Activated naive CD8-positive, alpha-beta T cell (primary cell): ENCODE results near the gene NEK9.

Source experiments
- H3K27ac Mint-ChIP-seq: one replicate; pipeline ENCODE4 v1.8.0; 2021; ENCODE audit warnings: mixed read lengths
- H3K27me3 Mint-ChIP-seq: one replicate; pipeline ENCODE4 v1.8.0; 2021; ENCODE audit warnings: mixed read lengths
- H3K36me3 Mint-ChIP-seq: one replicate; pipeline ENCODE4 v1.8.0; 2021; ENCODE audit warnings: mixed read lengths
- H3K4me1 Mint-ChIP-seq: one replicate; pipeline ENCODE4 v1.8.0; 2021; ENCODE audit warnings: low read depth, mixed read lengths
- H3K4me3 Mint-ChIP-seq: one replicate; pipeline ENCODE4 v1.8.0; 2021; ENCODE audit warnings: mild to moderate bottlenecking, mixed read lengths
- H3K9me3 Mint-ChIP-seq: one replicate; pipeline ENCODE4 v1.8.0; 2021; ENCODE audit warnings: low read depth, mixed read lengths

Gene NEK9

DNA sequence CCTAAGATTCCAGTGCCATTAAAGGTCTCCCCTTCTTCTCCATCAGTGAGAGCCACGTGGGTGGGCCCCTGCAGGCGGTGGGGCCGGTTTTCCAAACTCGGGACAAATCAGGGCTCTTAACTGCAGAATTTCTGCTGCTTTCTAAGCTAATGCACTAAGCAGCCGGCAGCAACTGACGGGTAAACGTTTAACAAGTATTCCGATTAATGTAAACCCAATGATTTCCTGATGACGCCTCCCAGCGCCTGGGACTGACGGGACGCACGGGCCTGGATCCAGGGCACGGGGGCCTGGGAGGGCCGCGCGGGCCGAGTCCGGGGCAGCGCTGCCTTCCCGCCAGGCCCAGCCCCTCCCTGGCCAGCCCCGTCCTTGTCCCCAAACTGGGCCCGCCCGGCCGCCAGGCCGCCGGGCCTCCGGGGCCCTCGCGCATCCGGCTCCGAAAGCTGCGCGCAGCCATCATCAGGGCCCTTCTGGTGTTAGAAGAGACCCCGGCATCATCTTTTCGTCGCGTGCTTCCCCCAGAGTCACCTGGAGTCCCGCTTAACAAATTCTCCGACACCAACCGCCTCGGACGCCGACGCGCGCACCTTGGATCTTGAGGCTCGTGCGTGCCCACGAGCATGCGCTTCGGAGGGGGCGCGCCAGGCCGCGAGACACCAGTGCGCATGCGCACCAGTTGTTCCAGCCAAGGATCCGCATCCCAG, 75.8 kb downstream of the NEK9 start, which contains the start of gene MLH3:
Gene MLH3 (minus strand): TSS at position 616 of the 704 bp plus-strand sequence. CDS start 1,812 bp downstream, outside the sequence.
- no peaks in the 10 kb centered on the region for H3K27me3 Mint-ChIP-seq
- peak within 1 kb of the TSS; percentile 95 for H3K27ac Mint-ChIP-seq
- peak within 1 kb of the TSS; percentile 92 for H3K4me3 Mint-ChIP-seq
- no peaks in the 10 kb centered on the region for H3K9me3 Mint-ChIP-seq
- H3K36me3 Mint-ChIP-seq, result peaks cover 30% of the 10 kb centered on the region
- H3K4me1 Mint-ChIP-seq, result peaks cover 53% of the 10 kb centered on the region

DNA sequence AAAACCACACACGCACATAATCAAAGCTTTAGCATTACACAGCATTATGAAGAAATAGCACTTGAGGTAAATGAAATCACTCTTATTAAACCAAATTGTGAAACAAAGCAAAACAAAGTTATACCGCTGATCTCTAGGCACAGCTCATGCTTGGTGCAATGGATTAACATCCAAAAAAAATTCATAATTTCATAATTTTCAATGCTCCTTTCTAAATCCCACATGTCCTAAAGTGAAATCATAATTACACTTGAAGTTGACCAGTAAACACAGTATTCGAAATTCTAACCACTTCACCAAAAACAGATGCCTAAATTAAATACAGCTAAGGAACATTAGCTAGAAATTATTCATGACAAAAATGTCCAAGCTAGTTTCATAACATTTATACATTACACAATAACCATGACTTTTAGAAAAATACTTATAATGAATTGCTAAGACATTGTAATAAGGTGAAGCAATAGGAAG, 77.1 kb downstream of the NEK9 start:
- peaks cover 62% of the 10 kb centered on the region for H3K4me1 Mint-ChIP-seq
- H3K4me3 Mint-ChIP-seq, result peak overlapping the region; percentile 86

DNA sequence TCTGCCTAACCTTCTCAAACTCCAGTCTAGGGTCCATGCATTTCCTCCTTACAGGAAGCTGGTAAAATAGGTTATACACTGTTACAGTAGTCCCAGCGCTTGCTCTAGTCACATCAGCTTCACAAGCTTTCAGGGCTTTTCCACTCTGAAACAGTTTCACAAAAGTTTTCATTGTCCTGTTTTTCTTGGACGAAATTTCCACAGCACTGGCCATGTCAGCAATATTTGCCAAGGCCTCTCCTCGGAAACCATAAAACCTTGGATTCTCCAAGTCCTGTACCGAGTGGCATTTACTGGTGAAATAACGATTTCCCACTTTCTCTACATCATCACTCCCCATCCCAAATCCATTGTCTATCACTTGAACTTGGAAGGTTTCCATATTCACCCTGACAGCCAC, 77.7 kb downstream of the NEK9 start:
- Mint-ChIP-seq H3K27me3 (no peaks in the 10 kb centered on the region), H3K27ac (no peak overlapping the region), H3K4me1 (peaks cover 68% of the 10 kb centered on the region), H3K36me3 (peaks cover 26% of the 10 kb centered on the region), H3K4me3 (no peak overlapping the region), H3K9me3 (no peaks in the 10 kb centered on the region)

More for the DNA sequence above, 77.1 kb downstream of the NEK9 start:
- H3K27me3 Mint-ChIP-seq, result no peaks in the 10 kb centered on the region
- H3K36me3 Mint-ChIP-seq, result peaks cover 27% of the 10 kb centered on the region
- no peak overlapping the region for H3K27ac Mint-ChIP-seq
- no peaks in the 10 kb centered on the region for H3K9me3 Mint-ChIP-seq

DNA sequence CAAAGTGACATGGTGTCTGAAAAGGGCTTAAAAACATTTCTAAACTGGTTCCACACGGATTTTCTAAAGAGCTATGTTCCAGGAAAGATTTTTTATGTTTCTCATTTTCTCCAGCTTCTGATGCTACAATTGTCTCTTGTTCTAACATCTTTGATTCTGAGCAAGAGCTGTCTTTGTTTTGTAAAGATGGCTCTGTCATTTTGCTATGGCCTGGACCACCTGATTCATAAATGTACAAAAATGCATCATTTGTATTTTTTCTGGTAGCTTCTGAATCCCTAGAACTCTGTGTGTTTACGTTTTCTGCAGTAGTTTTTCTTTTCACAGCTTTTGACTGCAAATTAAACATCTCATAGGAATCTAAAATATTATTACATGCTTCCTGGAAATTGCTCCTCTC, 78.7 kb downstream of the NEK9 start:
- Mint-ChIP-seq H3K4me3 (no peak overlapping the region), H3K36me3 (peaks cover 29% of the 10 kb centered on the region), H3K27ac (no peak overlapping the region), H3K4me1 (peaks cover 74% of the 10 kb centered on the region), H3K9me3 (no peaks in the 10 kb centered on the region), H3K27me3 (no peaks in the 10 kb centered on the region)

DNA sequence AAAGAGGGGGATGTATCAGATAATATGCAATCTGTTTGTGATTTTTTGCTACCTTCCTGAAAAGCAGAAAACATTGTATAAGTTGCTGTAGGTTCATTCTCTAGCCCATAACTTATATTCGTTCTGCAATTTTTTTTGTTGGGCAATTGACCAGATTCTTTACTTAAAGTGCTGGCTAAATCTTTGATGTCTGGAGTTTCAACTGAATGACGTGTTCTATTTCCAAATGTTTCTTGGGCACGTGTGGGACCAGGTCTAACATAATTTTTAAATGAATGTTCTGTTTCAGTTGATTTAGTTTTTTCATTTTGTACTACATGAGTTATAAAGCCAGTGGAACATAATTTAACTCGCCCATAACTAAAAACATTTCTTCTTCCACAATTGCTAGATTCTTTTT, 79.3 kb downstream of the NEK9 start:
- Mint-ChIP-seq H3K4me3 (no peak overlapping the region), H3K9me3 (no peaks in the 10 kb centered on the region), H3K27ac (peak overlapping the region; percentile 22), H3K36me3 (peaks cover 29% of the 10 kb centered on the region), H3K27me3 (no peaks in the 10 kb centered on the region), H3K4me1 (peaks cover 72% of the 10 kb centered on the region)

DNA sequence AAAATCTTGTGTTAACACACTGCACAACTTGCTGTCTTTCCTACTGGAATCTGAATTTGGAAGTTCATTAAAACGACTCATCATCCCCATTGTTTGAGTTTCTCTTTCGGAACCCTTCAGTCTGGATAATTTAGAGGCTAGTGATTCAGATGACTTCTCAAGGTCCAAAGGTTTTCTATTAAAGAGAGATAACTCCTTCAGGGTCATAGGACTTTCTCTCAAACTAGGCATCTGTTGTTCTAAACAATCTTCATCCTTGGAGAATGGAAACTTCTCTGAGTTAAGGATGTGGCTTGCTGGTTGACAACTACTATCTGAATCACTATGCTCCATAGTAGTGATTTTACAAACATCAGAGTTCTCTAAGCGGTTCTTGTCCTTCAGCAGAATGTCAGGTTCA, 79.9 kb downstream of the NEK9 start:
- H3K36me3 Mint-ChIP-seq, result peaks cover 31% of the 10 kb centered on the region
- H3K27ac Mint-ChIP-seq, result no peak overlapping the region
- no peak overlapping the region for H3K4me3 Mint-ChIP-seq
- peaks cover 74% of the 10 kb centered on the region for H3K4me1 Mint-ChIP-seq
- no peaks in the 10 kb centered on the region for H3K27me3 Mint-ChIP-seq
- no peaks in the 10 kb centered on the region for H3K9me3 Mint-ChIP-seq

DNA sequence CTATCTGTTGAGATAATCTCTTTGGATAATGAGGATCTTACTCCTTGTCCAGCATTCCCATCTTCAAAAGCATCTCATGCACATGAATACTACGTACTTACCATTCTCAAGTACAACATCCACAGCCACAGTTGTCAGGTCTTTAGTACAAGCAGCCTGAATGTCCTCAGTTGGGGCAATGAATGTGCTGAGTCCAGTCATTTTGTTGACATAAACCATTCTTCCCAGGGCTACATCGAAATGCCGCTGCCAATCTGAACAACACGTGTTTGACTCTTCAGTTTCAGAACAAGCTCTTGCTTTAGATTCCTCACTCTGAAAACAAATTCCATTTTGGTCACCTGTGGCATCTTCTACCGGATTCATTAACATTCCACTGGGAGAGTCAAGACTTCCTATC, 80.6 kb downstream of the NEK9 start:
- Mint-ChIP-seq H3K4me1 (peaks cover 70% of the 10 kb centered on the region), H3K36me3 (peaks cover 31% of the 10 kb centered on the region), H3K27me3 (no peaks in the 10 kb centered on the region), H3K27ac (no peak overlapping the region), H3K4me3 (no peak overlapping the region), H3K9me3 (no peaks in the 10 kb centered on the region)

DNA sequence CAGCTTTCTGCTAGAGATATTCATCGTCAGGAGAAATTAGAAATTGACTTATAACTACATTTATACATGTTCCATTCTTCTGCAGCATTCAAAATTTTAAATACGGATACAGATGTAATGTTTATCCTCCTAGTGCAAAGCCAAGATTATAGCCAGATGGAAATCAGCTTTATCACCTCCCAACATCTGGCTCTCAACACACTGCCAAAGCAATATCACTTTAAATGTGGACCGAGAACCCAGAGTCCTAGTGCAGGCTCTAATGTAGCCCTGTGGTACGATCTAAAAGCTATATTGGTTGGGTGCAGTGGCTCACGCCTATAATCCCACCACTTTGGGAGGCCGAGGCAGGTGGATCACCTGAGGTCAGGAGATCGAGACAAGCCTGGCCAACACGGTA, 82.1 kb downstream of the NEK9 start:
- H3K4me1 Mint-ChIP-seq, result peaks cover 58% of the 10 kb centered on the region
- no peaks in the 10 kb centered on the region for H3K9me3 Mint-ChIP-seq
- peaks cover 31% of the 10 kb centered on the region for H3K36me3 Mint-ChIP-seq
- H3K4me3 Mint-ChIP-seq, result no peak overlapping the region
- H3K27ac Mint-ChIP-seq, result no peak overlapping the region
- H3K27me3 Mint-ChIP-seq, result no peaks in the 10 kb centered on the region

DNA sequence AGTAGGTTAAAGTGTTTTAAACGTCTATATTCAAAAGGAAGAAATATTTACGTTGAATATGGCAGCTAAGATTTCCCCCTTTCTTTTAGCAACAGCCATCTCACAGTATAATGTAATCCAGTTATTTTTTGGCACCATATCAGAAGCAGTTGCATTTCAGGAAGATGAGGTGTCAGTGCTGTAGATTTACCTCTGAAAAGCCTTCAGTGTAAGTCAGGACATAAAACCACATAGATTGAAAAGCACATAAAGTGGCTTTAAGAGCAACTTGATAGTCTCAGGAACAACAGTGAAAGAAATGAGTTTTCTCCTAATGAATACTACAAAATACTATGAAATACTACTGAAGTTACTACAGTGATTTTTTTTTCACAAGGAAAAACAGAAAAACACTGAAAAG, 82.5 kb downstream of the NEK9 start:
- H3K9me3 Mint-ChIP-seq, result no peaks in the 10 kb centered on the region
- no peak overlapping the region for H3K27ac Mint-ChIP-seq
- H3K27me3 Mint-ChIP-seq, result no peaks in the 10 kb centered on the region
- peak overlapping the region; percentile 13 for H3K4me3 Mint-ChIP-seq
- H3K4me1 Mint-ChIP-seq, result peaks cover 54% of the 10 kb centered on the region
- H3K36me3 Mint-ChIP-seq, result peaks cover 29% of the 10 kb centered on the region

DNA sequence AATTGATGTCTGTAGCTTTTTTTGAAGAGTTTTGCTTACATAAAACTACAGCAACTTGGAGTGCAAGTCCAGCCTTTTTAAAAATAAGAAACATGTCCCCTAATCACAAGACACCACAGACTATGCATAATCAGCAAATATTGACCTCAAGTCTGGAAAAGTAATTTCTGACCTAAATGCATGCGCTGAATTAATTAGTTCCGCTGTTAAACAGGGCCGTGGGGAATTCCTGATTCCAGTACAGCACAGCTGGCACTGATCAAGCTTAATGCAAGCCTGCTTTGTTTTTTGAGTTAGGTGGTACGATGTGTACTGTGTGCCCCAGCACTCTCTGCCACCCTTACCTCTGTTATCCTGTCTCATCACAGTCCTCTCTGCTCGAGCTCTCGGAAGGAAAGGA, 84.8 kb downstream of the NEK9 start:
- Mint-ChIP-seq H3K4me3 (no peak overlapping the region), H3K27ac (no peak overlapping the region), H3K36me3 (peaks cover 22% of the 10 kb centered on the region), H3K27me3 (no peaks in the 10 kb centered on the region), H3K4me1 (peaks cover 36% of the 10 kb centered on the region), H3K9me3 (no peaks in the 10 kb centered on the region)

DNA sequence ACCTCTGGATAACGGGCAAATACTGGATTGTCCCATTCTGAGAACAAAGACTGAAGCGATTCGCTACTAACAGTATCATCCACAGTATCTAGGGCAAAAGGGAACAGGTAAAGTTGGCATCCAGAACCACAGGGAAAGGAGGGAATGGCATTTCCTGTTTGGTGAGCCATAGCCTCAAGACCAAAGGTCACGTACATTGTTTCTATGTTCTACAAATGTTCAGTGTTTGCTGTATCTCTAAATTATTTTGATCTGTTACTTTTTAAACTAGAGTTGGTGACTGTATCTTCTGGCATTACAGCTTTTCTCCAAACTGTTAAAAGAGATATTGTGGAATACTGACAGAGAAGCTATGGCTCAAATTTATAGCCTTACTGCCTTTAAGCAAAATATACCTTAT, 85.2 kb downstream of the NEK9 start:
- Mint-ChIP-seq H3K27ac (no peak overlapping the region), H3K36me3 (peaks cover 22% of the 10 kb centered on the region)

DNA sequence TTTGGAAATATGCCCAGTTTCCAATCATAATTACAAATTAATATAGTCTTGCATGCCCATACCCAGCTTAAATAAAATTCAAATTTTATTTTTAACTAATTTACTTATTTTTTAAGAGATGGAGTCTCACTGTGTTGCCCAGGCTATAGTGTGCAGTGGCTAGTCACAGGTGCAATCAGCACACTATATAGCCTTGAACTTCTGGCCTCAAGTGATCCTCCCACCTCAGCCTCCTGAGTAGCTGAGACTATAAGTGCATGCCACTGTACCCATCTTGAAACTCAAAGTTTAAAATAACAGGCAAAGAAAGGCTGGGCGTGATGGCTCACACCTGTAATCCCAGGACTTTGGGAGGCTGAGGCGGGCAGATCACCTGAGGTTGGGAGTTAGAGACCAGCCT, 85.9 kb downstream of the NEK9 start:
- Mint-ChIP-seq H3K4me3 (no peak overlapping the region), H3K27ac (no peak overlapping the region), H3K4me1 (peaks cover 27% of the 10 kb centered on the region), H3K9me3 (no peaks in the 10 kb centered on the region), H3K36me3 (peaks cover 18% of the 10 kb centered on the region), H3K27me3 (no peaks in the 10 kb centered on the region)

More for the DNA sequence above, 85.2 kb downstream of the NEK9 start:
- Mint-ChIP-seq H3K27me3 (no peaks in the 10 kb centered on the region), H3K4me1 (peaks cover 32% of the 10 kb centered on the region), H3K9me3 (no peaks in the 10 kb centered on the region), H3K4me3 (no peak overlapping the region)

DNA sequence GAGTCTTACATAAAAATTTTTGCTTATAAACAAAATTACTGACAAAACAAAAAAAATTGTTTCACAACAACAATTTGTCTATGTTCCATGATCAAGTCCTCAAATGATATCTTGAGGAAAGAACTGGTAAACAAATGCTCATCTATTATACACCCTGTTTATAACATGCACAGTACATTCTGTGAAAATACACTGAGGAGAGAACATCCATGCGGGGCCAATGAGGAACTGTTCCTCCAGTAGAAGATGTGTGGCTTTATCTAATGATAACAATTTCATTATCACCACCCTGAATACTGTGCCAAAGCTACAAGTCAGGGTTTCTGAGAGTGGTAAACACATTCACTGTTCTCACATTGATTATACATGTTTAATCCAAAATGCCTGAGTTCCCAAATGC, 86.3 kb downstream of the NEK9 start:
- H3K36me3 Mint-ChIP-seq, result peaks cover 20% of the 10 kb centered on the region

DNA sequence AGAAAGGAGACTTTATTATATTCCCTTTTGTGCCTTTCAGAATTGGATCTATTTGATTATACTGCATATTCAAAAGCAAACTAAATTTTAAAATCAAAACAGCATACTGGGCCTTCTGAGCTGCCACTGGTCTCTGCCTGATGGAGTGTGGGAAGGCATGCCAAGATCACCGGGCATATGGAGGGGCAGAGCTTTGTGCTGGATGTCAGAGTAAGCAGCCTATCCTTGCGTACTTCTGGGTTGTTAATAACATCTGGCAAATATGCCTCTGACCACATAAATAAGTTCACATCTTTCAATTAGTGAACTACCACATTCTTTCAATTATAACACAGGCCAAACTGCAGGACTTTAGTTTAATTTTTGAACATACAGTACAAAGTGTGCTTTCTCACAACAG, 93.9 kb downstream of the NEK9 start:
- H3K27me3 Mint-ChIP-seq, result no peaks in the 10 kb centered on the region
- peaks cover 28% of the 10 kb centered on the region for H3K36me3 Mint-ChIP-seq
- no peaks in the 10 kb centered on the region for H3K4me1 Mint-ChIP-seq
- no peak overlapping the region for H3K27ac Mint-ChIP-seq
- H3K4me3 Mint-ChIP-seq, result no peak overlapping the region
- no peaks in the 10 kb centered on the region for H3K9me3 Mint-ChIP-seq

More for the DNA sequence above, 86.3 kb downstream of the NEK9 start:
- Mint-ChIP-seq H3K9me3 (no peaks in the 10 kb centered on the region), H3K4me1 (peaks cover 24% of the 10 kb centered on the region), H3K27me3 (no peaks in the 10 kb centered on the region), H3K27ac (no peak overlapping the region), H3K4me3 (no peak overlapping the region)

DNA sequence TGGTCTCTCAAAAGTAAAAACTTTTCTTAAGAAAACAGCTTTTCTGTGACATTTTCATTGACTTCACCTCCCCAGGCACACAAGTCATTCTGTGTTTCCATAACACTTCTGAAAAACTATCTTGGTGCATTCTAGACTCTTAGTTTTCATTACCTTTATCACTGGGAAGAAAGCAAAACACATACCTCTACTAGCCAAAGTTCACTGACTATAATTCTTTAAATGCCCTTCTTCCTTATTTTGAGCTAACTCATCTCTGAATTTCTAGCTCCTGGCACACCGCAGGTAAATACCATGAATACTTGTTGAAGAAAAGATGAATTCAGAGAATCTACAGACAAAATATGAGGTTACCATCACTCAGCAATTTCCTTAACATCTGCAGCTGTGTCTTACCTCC, 96.7 kb downstream of the NEK9 start:
- Mint-ChIP-seq H3K36me3 (peaks cover 20% of the 10 kb centered on the region), H3K9me3 (no peaks in the 10 kb centered on the region), H3K27me3 (no peaks in the 10 kb centered on the region), H3K4me1 (no peaks in the 10 kb centered on the region), H3K27ac (no peak overlapping the region), H3K4me3 (no peak overlapping the region)
